ENCODE results near the gene PGLYRP3. TPM values are rescaled to one million over a fixed set of nuclear protein-coding genes. Genes with fewer than 3 reads are reported as not detected.

PGLYRP3 gene
- total and polyA plus RNA-seq, 9 of the 15 experiments (the other 6 are each of a cell fraction or from before 2014, with no cell fraction given): not detected

DNA sequence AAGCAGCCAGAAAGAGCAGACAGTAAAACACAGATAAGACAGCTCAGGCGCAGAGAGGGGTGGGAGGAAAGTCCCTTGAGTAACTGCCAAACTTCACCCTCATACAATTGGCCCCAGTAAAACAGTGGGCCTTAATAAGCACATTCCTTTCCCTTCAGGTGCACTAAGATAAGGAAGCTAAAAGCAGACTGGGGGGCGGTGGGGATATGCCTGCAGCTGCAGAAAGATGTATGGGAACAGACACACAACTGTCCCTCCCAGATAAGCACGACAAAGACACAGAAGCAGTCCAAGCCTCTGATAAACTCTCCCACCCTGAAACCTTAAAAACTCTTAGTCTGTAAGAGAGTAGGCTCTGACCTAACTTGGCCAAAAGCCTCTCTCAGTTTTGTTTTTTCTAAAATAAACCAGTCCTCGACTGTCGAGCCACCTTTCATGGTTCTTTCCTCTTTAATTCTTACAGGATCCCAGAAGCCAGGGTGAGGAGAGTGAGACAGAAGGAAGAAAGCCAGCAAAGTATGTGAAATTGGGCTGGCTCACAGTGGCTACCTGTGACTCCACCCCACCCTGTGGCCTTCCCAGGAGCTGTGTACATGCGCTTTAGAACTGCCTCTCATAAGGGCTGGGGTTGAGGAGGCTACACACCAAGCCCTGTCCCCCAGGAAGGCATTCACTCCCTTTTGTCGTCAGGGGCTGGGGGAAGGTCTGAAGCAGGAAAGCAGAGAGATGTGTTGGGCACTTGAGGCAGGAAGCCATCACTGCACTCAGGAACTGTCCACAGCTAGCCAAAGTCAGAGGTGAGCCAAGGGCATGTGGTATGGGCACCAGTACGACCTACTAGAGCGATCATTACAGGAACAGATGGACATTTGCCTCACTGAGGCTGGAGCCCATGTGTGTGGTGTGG lies 31.3 kb upstream of the PGLYRP3 start (continued):
- TF ChIP-seq, protein P1, sequence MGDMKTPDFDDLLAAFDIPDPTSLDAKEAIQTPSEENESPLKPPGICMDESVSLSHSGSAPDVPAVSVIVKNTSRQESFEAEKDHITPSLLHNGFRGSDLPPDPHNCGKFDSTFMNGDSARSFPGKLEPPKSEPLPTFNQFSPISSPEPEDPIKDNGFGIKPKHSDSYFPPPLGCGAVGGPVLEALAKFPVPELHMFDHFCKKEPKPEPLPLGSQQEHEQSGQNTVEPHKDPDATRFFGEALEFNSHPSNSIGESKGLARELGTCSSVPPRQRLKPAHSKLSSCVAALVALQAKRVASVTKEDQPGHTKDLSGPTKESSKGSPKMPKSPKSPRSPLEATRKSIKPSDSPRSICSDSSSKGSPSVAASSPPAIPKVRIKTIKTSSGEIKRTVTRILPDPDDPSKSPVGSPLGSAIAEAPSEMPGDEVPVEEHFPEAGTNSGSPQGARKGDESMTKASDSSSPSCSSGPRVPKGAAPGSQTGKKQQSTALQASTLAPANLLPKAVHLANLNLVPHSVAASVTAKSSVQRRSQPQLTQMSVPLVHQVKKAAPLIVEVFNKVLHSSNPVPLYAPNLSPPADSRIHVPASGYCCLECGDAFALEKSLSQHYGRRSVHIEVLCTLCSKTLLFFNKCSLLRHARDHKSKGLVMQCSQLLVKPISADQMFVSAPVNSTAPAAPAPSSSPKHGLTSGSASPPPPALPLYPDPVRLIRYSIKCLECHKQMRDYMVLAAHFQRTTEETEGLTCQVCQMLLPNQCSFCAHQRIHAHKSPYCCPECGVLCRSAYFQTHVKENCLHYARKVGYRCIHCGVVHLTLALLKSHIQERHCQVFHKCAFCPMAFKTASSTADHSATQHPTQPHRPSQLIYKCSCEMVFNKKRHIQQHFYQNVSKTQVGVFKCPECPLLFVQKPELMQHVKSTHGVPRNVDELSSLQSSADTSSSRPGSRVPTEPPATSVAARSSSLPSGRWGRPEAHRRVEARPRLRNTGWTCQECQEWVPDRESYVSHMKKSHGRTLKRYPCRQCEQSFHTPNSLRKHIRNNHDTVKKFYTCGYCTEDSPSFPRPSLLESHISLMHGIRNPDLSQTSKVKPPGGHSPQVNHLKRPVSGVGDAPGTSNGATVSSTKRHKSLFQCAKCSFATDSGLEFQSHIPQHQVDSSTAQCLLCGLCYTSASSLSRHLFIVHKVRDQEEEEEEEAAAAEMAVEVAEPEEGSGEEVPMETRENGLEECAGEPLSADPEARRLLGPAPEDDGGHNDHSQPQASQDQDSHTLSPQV (IDR thresholded peaks at IDR 0.05): no peak
- TF ChIP-seq CXXC5 (CRISPR knock-in tag; IDR thresholded peaks at IDR 0.05) (peak; percentile 92), FOXA3 (CRISPR knock-in tag; conservative IDR thresholded peaks at IDR 0.05 in 1 of 2, IDR thresholded peaks at IDR 0.05 in 1 of 2) (peak in 1 of 2 experiments; percentile 32; a peak in 1 of 4 replicates), STAG1 (CRISPR knock-in tag; IDR thresholded peaks at IDR 0.05; ENCODE audit: borderline replicate concordance) (no peak), ZNF239 (CRISPR knock-in tag; IDR thresholded peaks at IDR 0.05) (peak; percentile 78), THRA (IDR thresholded peaks at IDR 0.05) (no peak), KDM4B (IDR thresholded peaks at IDR 0.05; ENCODE audit: borderline replicate concordance in 2 of 2, low read depth in 1 of 2) (no peak), C11orf30 (IDR thresholded peaks at IDR 0.05; ENCODE audit: low read depth) (peak; percentile 55; the same call in 1 of the 2 replicates), TRIM24 (IDR thresholded peaks at IDR 0.05) (peak; percentile 99)
- TF ChIP-seq, protein P2, sequence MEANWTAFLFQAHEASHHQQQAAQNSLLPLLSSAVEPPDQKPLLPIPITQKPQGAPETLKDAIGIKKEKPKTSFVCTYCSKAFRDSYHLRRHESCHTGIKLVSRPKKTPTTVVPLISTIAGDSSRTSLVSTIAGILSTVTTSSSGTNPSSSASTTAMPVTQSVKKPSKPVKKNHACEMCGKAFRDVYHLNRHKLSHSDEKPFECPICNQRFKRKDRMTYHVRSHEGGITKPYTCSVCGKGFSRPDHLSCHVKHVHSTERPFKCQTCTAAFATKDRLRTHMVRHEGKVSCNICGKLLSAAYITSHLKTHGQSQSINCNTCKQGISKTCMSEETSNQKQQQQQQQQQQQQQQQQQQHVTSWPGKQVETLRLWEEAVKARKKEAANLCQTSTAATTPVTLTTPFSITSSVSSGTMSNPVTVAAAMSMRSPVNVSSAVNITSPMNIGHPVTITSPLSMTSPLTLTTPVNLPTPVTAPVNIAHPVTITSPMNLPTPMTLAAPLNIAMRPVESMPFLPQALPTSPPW (CRISPR knock-in tag; IDR thresholded peaks at IDR 0.05): peak; percentile 94
- TF ChIP-seq, protein P3, sequence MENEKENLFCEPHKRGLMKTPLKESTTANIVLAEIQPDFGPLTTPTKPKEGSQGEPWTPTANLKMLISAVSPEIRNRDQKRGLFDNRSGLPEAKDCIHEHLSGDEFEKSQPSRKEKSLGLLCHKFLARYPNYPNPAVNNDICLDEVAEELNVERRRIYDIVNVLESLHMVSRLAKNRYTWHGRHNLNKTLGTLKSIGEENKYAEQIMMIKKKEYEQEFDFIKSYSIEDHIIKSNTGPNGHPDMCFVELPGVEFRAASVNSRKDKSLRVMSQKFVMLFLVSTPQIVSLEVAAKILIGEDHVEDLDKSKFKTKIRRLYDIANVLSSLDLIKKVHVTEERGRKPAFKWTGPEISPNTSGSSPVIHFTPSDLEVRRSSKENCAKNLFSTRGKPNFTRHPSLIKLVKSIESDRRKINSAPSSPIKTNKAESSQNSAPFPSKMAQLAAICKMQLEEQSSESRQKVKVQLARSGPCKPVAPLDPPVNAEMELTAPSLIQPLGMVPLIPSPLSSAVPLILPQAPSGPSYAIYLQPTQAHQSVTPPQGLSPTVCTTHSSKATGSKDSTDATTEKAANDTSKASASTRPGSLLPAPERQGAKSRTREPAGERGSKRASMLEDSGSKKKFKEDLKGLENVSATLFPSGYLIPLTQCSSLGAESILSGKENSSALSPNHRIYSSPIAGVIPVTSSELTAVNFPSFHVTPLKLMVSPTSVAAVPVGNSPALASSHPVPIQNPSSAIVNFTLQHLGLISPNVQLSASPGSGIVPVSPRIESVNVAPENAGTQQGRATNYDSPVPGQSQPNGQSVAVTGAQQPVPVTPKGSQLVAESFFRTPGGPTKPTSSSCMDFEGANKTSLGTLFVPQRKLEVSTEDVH (IDR thresholded peaks at IDR 0.05; ENCODE audit: low read depth, partially characterized antibody): peak; percentile 62

Data from K562 (cell line).